Measurements from ENCODE around the gene CCDC71. TPM values are rescaled to one million over a fixed set of nuclear protein-coding genes. Genes with fewer than 3 reads are reported as not detected.

CCDC71 gene
- total RNA-seq, 1 donor from 2014 or later, result 29.8 TPM

GRCh38 chr3:49198611-49199230 is 32.6 kb upstream of the CCDC71 start:
- no peaks in the 10 kb centered on the region for H3K4me1 Mint-ChIP-seq (ENCODE audit: low read depth)
- peaks cover 19% of the 10 kb centered on the region for H3K27me3 Mint-ChIP-seq
- H3K36me3 Mint-ChIP-seq (ENCODE audit: insufficient read depth), result no peaks in the 10 kb centered on the region
- no peak overlapping the region for H3K27ac Mint-ChIP-seq
- H3K9me3 Mint-ChIP-seq (ENCODE audit: low read depth), result no peaks in the 10 kb centered on the region
- DNase-seq (ENCODE audit: low spot score, unreplicated experiment), result no peak
- no peak overlapping the region for H3K4me3 Mint-ChIP-seq (ENCODE audit: low read depth)
- no peak for TF ChIP-seq CTCF (IDR thresholded peaks at IDR 0.05; ENCODE audit: unreplicated experiment)

DNA sequence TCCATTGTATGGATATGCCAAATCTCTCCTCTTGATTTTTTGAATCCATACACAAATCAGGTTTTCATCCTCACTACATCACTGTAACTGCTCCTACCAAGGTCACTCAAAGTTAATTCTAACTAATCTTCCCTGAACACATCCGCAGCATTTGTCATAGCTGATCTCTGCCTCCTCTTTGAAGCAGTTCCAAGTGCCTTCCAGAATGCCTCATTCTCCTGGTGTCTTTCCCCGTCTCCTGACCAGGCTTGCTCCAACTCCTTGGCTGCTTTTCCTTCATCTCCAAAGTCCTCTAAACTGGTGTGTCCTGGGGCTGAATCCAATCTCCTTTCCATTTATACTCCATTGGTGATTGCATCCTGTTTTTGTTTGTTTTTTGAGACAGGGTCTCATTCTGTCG is 32.0 kb upstream of the CCDC71 start:
- Mint-ChIP-seq H3K27ac (no peak overlapping the region), H3K27me3 (peaks cover 14% of the 10 kb centered on the region), H3K36me3 (ENCODE audit: insufficient read depth) (no peaks in the 10 kb centered on the region), H3K4me1 (ENCODE audit: low read depth) (no peaks in the 10 kb centered on the region), H3K9me3 (ENCODE audit: low read depth) (no peaks in the 10 kb centered on the region), H3K4me3 (ENCODE audit: low read depth) (no peak overlapping the region)
- no peak for TF ChIP-seq CTCF (IDR thresholded peaks at IDR 0.05; ENCODE audit: unreplicated experiment)
- no peak for DNase-seq (ENCODE audit: low spot score, unreplicated experiment)

- H3K36me3 Mint-ChIP-seq (ENCODE audit: insufficient read depth), result no peaks in the 10 kb centered on the region
- no peak overlapping the region for H3K27ac Mint-ChIP-seq
- TF ChIP-seq CTCF (IDR thresholded peaks at IDR 0.05; ENCODE audit: unreplicated experiment), result no peak
- no peak overlapping the region for H3K4me3 Mint-ChIP-seq (ENCODE audit: low read depth)
- no peaks in the 10 kb centered on the region for H3K4me1 Mint-ChIP-seq (ENCODE audit: low read depth)
- DNase-seq (ENCODE audit: low spot score, unreplicated experiment), result no peak
- H3K27me3 Mint-ChIP-seq, result no peaks in the 10 kb centered on the region
- no peaks in the 10 kb centered on the region for H3K9me3 Mint-ChIP-seq (ENCODE audit: low read depth)
Observed at GRCh38 chr3:49191741-49192140, 25.6 kb upstream of the CCDC71 start.

- Mint-ChIP-seq H3K27ac (no peak overlapping the region), H3K27me3 (no peaks in the 10 kb centered on the region), H3K4me1 (ENCODE audit: low read depth) (no peaks in the 10 kb centered on the region), H3K36me3 (ENCODE audit: insufficient read depth) (no peaks in the 10 kb centered on the region), H3K4me3 (ENCODE audit: low read depth) (no peak overlapping the region), H3K9me3 (ENCODE audit: low read depth) (peaks cover 3% of the 10 kb centered on the region)
- no peak for TF ChIP-seq CTCF (IDR thresholded peaks at IDR 0.05; ENCODE audit: unreplicated experiment)
- DNase-seq (ENCODE audit: low spot score, unreplicated experiment), result no peak
Observed at GRCh38 chr3:49183873-49184272, 17.7 kb upstream of the CCDC71 start.

DNA sequence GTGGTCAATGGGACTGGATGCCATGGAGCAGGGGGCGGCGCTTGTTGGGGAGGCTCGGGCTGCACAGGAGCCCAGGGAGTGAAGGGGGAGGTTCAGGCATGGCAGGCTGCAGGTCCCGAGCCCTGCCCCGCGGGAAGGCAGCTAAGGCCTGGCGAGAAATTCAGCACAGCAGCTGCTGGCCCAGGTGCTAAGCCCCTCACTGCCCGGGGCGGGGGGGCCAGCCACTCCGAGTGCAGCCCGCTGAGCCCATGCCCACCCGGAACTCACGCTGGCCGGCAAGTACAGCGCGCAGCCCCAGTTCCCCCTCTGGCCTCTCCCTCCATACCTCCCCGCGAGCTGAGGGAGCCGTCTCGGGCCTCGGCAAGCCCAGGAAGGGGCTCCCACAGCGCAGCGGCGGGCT is 16.6 kb upstream of the CCDC71 start:
- Mint-ChIP-seq H3K4me3 (ENCODE audit: low read depth) (no peak overlapping the region), H3K4me1 (ENCODE audit: low read depth) (no peaks in the 10 kb centered on the region), H3K27ac (no peak overlapping the region), H3K36me3 (ENCODE audit: insufficient read depth) (no peaks in the 10 kb centered on the region), H3K27me3 (no peaks in the 10 kb centered on the region), H3K9me3 (ENCODE audit: low read depth) (peaks cover 3% of the 10 kb centered on the region)
- no peak for TF ChIP-seq CTCF (IDR thresholded peaks at IDR 0.05; ENCODE audit: unreplicated experiment)
- no peak for DNase-seq (ENCODE audit: low spot score, unreplicated experiment)

Measured in progenitor cell of endocrine pancreas (in vitro differentiated cells).